ENCODE results near the gene SEMA3F. TPM values are rescaled to one million over a fixed set of nuclear protein-coding genes. Genes with fewer than 3 reads are reported as not detected.
A peak's percentile ranks its signal among the peaks of the same experiment; 100 is the strongest.

The SEMA3F gene
- total and polyA plus RNA-seq, 3 experiments from 2014 or later = not detected

GRCh38 chr3:50153782-50154475 lies 1.2 kb upstream of the SEMA3F start:
- H3K4me3 Mint-ChIP-seq = peak overlapping the region; percentile 72 to 90 (median 83)
- peaks cover 26% of the 10 kb centered on the region for H3K27me3 ChIP-seq (ENCODE audit: insufficient read depth, low read length, poor library complexity, severe bottlenecking)
- H3K27ac ChIP-seq (ENCODE audit: low read depth, low read length) = no peak overlapping the region
- H3K9me3 ChIP-seq (ENCODE audit: low read length) = no peaks in the 10 kb centered on the region
- POLR2A ChIA-PET = no interaction called here
- H3K36me3 ChIP-seq (ENCODE audit: insufficient read depth, low read length) = no peaks in the 10 kb centered on the region
- H3K4me1 Mint-ChIP-seq = peaks cover 0 to 15% (median 12%) of the 10 kb centered on the region in 3 donors
- no peak for DNase-seq
- peaks cover 0 to 2% (median 0%) of the 10 kb centered on the region in 5 donors for H3K9me3 Mint-ChIP-seq
- H3K4me1 ChIP-seq (ENCODE audit: insufficient read depth, low read length) = peaks cover 16% of the 10 kb centered on the region
- H3K27me3 Mint-ChIP-seq = peaks cover 21 to 48% of the 10 kb centered on the region in 2 donors
- no peaks in the 10 kb centered on the region for H3K36me3 Mint-ChIP-seq
- CTCF ChIA-PET = no interaction called here
- H3K27ac Mint-ChIP-seq = peak overlapping the region in 2 of 8 donors; percentile 20 to 22
- H3K4me3 ChIP-seq (ENCODE audit: low read length) = no peak overlapping the region

GRCh38 chr3:50154476-50154839 lies 666 bp upstream of the SEMA3F start:
- H3K36me3 ChIP-seq (ENCODE audit: insufficient read depth, low read length) = no peaks in the 10 kb centered on the region
- peaks cover 0 to 2% (median 0%) of the 10 kb centered on the region in 5 donors for H3K9me3 Mint-ChIP-seq
- H3K4me3 Mint-ChIP-seq = peak overlapping the region; percentile 72 to 90 (median 83)
- peaks cover 0 to 15% (median 12%) of the 10 kb centered on the region in 3 donors for H3K4me1 Mint-ChIP-seq
- ChIA-PET POLR2A (no interaction called here), CTCF (no interaction called here)
- H3K27me3 ChIP-seq (ENCODE audit: insufficient read depth, low read length, poor library complexity, severe bottlenecking) = peaks cover 26% of the 10 kb centered on the region
- H3K27me3 Mint-ChIP-seq = peaks cover 23 to 49% of the 10 kb centered on the region in 2 donors
- no peaks in the 10 kb centered on the region for H3K9me3 ChIP-seq (ENCODE audit: low read length)
- H3K4me3 ChIP-seq (ENCODE audit: low read length) = no peak overlapping the region
- H3K36me3 Mint-ChIP-seq = no peaks in the 10 kb centered on the region
- no peak for DNase-seq
- peaks cover 16% of the 10 kb centered on the region for H3K4me1 ChIP-seq (ENCODE audit: insufficient read depth, low read length)
- peak overlapping the region in 1 of 8 donors; percentile 22 for H3K27ac Mint-ChIP-seq
- H3K27ac ChIP-seq (ENCODE audit: low read depth, low read length) = no peak overlapping the region

- Mint-ChIP-seq H3K27me3 (peaks cover 23 to 47% of the 10 kb centered on the region in 2 donors), H3K27ac (no peak overlapping the region), H3K36me3 (no peaks in the 10 kb centered on the region), H3K4me1 (peaks cover 0 to 15% (median 12%) of the 10 kb centered on the region in 3 donors), H3K9me3 (peaks cover 0 to 2% (median 0%) of the 10 kb centered on the region in 5 donors), H3K4me3 (peak overlapping the region; percentile 72 to 88 (median 74))
- DNase-seq = no peak
- Histone ChIP-seq H3K4me3 (ENCODE audit: low read length) (no peak overlapping the region), H3K27me3 (ENCODE audit: insufficient read depth, low read length, poor library complexity, severe bottlenecking) (peaks cover 26% of the 10 kb centered on the region), H3K36me3 (ENCODE audit: insufficient read depth, low read length) (no peaks in the 10 kb centered on the region), H3K4me1 (ENCODE audit: insufficient read depth, low read length) (peaks cover 16% of the 10 kb centered on the region), H3K27ac (ENCODE audit: low read depth, low read length) (no peak overlapping the region), H3K9me3 (ENCODE audit: low read length) (no peaks in the 10 kb centered on the region)
- ChIA-PET POLR2A (no interaction called here), CTCF (no interaction called here)
Measured at GRCh38 chr3:50155491-50155878, 361 bp downstream of the SEMA3F start.

GRCh38 chr3:50155891-50156290 lies 767 bp downstream of the SEMA3F start:
- Mint-ChIP-seq H3K4me1 (peaks cover 0 to 15% (median 12%) of the 10 kb centered on the region in 3 donors), H3K9me3 (peaks cover 0 to 2% (median 0%) of the 10 kb centered on the region in 5 donors), H3K27ac (peak overlapping the region in 1 of 8 donors; percentile 15), H3K4me3 (peak overlapping the region; percentile 72 to 88 (median 74)), H3K27me3 (peaks cover 23 to 45% of the 10 kb centered on the region in 2 donors), H3K36me3 (no peaks in the 10 kb centered on the region)
- ChIA-PET CTCF (interaction anchor here (1.3 kb wide), 1 partner anchor 38 kb away, joined by 3 read pairs; no protein-coding TSS in a partner anchor), POLR2A (no interaction called here)
- H3K4me1 ChIP-seq (ENCODE audit: insufficient read depth, low read length) = peaks cover 16% of the 10 kb centered on the region
- H3K9me3 ChIP-seq (ENCODE audit: low read length) = no peaks in the 10 kb centered on the region
- no peak overlapping the region for H3K4me3 ChIP-seq (ENCODE audit: low read length)
- no peaks in the 10 kb centered on the region for H3K36me3 ChIP-seq (ENCODE audit: insufficient read depth, low read length)
- H3K27ac ChIP-seq (ENCODE audit: low read depth, low read length) = no peak overlapping the region
- no peak for DNase-seq
- H3K27me3 ChIP-seq (ENCODE audit: insufficient read depth, low read length, poor library complexity, severe bottlenecking) = peaks cover 26% of the 10 kb centered on the region

GRCh38 chr3:50156549-50157493 lies 1.7 kb downstream of the SEMA3F start:
- Mint-ChIP-seq H3K36me3 (no peaks in the 10 kb centered on the region), H3K4me3 (peak overlapping the region in 2 of 7 donors; percentile 23 to 88), H3K27me3 (peaks cover 23 to 45% of the 10 kb centered on the region in 2 donors), H3K4me1 (peaks cover 0 to 15% (median 12%) of the 10 kb centered on the region in 3 donors), H3K27ac (peak overlapping the region in 1 of 8 donors; percentile 94), H3K9me3 (peaks cover 0 to 2% (median 0%) of the 10 kb centered on the region in 5 donors)
- no peak for DNase-seq
- peaks cover 26% of the 10 kb centered on the region for H3K27me3 ChIP-seq (ENCODE audit: insufficient read depth, low read length, poor library complexity, severe bottlenecking)
- H3K4me1 ChIP-seq (ENCODE audit: insufficient read depth, low read length) = peaks cover 16% of the 10 kb centered on the region
- no peak overlapping the region for H3K27ac ChIP-seq (ENCODE audit: low read depth, low read length)
- H3K9me3 ChIP-seq (ENCODE audit: low read length) = no peaks in the 10 kb centered on the region
- H3K36me3 ChIP-seq (ENCODE audit: insufficient read depth, low read length) = no peaks in the 10 kb centered on the region
- ChIA-PET CTCF (interaction anchor here (1.3 kb wide), 1 partner anchor 37 kb away, joined by 3 read pairs; no protein-coding TSS in a partner anchor), POLR2A (interaction anchor here (0.5 kb wide), 1 partner anchor 33 kb away, joined by 4 read pairs; no protein-coding TSS in a partner anchor)
- no peak overlapping the region for H3K4me3 ChIP-seq (ENCODE audit: low read length)

GRCh38 chr3:50157827-50158529 lies 2.9 kb downstream of the SEMA3F start:
- H3K27me3 ChIP-seq (ENCODE audit: insufficient read depth, low read length, poor library complexity, severe bottlenecking) = peaks cover 26% of the 10 kb centered on the region
- peaks cover 16% of the 10 kb centered on the region for H3K4me1 ChIP-seq (ENCODE audit: insufficient read depth, low read length)
- Mint-ChIP-seq H3K27ac (peak overlapping the region in 1 of 8 donors; percentile 94), H3K27me3 (peaks cover 23 to 38% of the 10 kb centered on the region in 2 donors), H3K36me3 (no peaks in the 10 kb centered on the region), H3K4me3 (no peak overlapping the region), H3K4me1 (peaks cover 0 to 15% (median 12%) of the 10 kb centered on the region in 3 donors), H3K9me3 (peaks cover 0 to 2% (median 0%) of the 10 kb centered on the region in 5 donors)
- no peak overlapping the region for H3K4me3 ChIP-seq (ENCODE audit: low read length)
- H3K36me3 ChIP-seq (ENCODE audit: insufficient read depth, low read length) = no peaks in the 10 kb centered on the region
- H3K27ac ChIP-seq (ENCODE audit: low read depth, low read length) = no peak overlapping the region
- no peak for DNase-seq
- ChIA-PET POLR2A (no interaction called here), CTCF (no interaction called here)
- no peaks in the 10 kb centered on the region for H3K9me3 ChIP-seq (ENCODE audit: low read length)

GRCh38 chr3:50158530-50159146 lies 3.5 kb downstream of the SEMA3F start:
- no peak for DNase-seq
- H3K4me1 ChIP-seq (ENCODE audit: insufficient read depth, low read length) = peaks cover 16% of the 10 kb centered on the region
- POLR2A ChIA-PET = no interaction called here
- CTCF ChIA-PET = no interaction called here
- H3K36me3 Mint-ChIP-seq = no peaks in the 10 kb centered on the region
- peaks cover 22% of the 10 kb centered on the region for H3K27me3 ChIP-seq (ENCODE audit: insufficient read depth, low read length, poor library complexity, severe bottlenecking)
- H3K9me3 Mint-ChIP-seq = peaks cover 0 to 2% (median 0%) of the 10 kb centered on the region in 5 donors
- H3K27ac ChIP-seq (ENCODE audit: low read depth, low read length) = no peak overlapping the region
- no peaks in the 10 kb centered on the region for H3K36me3 ChIP-seq (ENCODE audit: insufficient read depth, low read length)
- peak overlapping the region in 1 of 7 donors; percentile 53 for H3K4me3 Mint-ChIP-seq
- no peak overlapping the region for H3K27ac Mint-ChIP-seq
- H3K9me3 ChIP-seq (ENCODE audit: low read length) = no peaks in the 10 kb centered on the region
- H3K4me3 ChIP-seq (ENCODE audit: low read length) = no peak overlapping the region
- H3K27me3 Mint-ChIP-seq = peaks cover 18 to 32% of the 10 kb centered on the region in 2 donors
- H3K4me1 Mint-ChIP-seq = peaks cover 0 to 15% (median 9%) of the 10 kb centered on the region in 3 donors
